CD4-positive, alpha-beta T cell treated with Interleukin-17A for 1 hour (primary cell): Measurements from ENCODE around the gene COA1.
A peak's percentile ranks its signal among the peaks of the same experiment; 100 is the strongest.
"Not testable (repeated sequence)": the region's sequence is repeated elsewhere in the genome, so short reads cannot be mapped to it uniquely, and the experiment has no call there.

Experiments
- DNase-seq: peaks from one replicate; pipeline ENCODE4 v3.0.0-alpha.2; 2020

Gene COA1

DNA sequence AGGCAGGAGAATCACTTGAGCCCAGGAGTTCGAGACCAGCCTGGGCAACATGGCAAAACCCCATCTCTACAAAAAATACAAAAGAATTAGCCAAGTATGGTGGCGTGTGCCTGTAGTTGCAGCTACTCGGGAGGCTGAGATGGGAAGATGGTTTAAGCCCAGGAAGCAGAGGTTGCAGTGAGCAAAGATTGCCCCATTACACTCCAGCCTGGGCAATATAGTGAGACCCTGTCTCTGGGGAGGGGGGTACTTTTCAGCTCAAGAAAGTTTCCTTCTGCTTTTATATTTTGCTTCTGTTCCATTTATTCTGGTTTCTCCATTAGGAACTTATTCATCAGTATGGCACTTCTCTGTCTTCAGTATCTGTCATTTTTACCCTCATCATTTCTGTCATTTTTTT, 48.6 kb downstream of the COA1 start:
- no peak for DNase-seq

DNA sequence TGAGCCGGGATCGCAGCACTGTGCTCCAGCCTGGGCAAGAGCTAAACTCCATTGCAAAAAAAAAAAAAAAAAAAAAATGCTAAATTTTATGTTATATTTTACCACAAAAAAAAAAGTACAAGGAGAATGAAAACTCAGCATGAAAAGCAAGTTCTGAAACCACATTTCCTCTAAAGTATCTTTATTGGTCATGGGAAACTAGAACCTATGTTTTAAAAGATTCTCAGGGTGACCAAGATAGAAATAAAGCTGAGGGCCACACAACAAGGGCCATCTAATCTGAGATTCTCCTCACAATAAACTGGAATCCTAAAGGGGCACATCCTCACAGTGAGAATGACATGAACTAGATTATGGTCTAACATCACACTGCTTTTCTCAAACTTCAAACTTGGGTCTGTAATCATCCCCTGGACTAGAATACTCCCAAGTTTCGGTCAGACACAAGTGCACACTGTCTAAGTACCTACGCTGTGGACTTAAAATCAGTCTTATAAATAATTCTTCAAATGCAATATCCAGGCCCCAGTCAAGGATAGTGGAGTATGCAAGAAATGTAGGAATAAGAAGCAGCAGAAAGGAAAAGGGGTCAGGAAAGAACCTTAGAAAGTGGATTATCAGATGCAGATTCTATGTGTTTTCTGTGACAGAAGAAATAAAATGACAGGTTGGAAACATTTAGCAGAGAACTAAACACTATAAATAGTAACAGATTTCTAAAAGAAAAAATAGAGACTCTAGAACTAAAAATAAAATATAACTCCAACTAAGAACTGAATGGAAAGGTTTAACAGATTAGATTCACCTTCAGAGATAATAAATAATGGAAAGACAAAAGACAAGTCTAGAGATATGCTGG, 49.9 kb downstream of the COA1 start:
- no peak for DNase-seq

DNA sequence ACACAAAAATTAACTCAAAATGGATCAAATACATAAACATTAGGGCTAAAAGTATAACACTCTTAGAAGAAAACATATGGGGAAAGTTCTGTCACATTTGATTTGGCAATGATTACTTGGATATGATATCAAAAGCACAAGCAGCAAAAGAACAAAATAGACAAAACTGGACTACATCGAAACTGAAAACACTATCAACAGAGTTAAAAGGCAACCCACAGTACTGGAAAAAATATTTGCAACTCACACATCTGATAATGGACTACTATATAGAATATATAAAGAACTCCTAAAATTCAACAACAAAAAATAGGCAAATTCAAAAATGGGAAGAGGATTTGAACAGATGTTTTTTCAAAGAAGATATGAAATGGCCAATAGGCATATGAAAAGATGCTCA, 51.0 kb downstream of the COA1 start:
- peak; percentile 26 for DNase-seq

DNA sequence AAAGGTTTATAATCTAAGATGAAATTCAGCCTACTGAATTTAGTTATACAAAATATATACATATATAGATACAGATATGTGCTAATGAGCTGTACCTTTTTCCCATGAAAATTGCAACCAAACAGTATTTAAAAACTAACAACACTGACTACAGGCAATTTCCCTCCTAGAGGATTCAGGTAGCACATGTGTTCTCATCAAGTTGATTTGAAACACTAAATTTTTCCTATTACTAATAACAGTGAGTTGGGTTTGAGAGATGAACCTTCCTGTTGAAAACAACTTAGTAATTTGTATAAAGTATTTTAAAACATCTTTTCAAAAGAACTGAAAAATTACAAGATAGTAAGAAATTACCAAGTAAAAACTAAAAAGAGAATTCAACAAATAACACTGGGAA, 51.5 kb downstream of the COA1 start:
- DNase-seq, result no peak

DNA sequence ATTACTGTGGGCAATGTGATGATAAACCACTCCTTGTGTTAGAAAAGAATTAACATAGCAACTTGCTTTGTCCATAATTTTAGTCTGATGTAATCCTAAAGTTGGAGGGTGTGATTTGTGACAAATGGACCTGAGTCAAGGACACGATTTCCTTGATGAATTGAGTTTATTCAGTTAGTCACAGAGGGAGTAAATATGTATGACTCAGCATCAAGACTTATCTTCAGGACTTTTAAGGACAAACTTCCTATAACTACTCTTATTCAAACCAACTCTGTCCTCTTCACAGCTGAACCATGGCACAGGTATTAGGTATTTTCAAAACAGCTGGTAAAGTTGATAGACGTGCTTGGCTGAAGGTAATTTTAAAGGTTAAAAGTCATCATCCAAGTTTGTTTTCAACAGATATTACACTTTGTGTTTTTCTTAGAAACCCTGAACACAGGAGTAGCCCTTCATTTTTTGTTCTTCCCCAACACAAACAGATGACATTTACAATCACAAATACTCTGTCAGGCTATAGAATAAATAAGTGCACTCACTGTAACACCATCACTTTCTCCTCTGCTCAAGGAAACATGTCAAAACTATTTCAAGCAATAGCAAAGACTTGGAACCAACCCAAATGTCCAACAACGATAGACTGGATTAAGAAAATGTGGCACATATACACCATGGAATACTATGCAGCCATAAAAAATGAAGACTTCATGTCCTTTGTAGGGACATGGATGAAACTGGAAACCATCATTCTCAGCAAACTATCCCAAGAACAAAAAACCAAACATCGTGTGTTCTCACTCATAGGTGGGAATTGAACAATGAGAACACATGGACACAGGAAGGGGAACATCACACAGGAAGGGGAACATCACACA, 54.5 kb downstream of the COA1 start:
- DNase-seq, result no peak

DNA sequence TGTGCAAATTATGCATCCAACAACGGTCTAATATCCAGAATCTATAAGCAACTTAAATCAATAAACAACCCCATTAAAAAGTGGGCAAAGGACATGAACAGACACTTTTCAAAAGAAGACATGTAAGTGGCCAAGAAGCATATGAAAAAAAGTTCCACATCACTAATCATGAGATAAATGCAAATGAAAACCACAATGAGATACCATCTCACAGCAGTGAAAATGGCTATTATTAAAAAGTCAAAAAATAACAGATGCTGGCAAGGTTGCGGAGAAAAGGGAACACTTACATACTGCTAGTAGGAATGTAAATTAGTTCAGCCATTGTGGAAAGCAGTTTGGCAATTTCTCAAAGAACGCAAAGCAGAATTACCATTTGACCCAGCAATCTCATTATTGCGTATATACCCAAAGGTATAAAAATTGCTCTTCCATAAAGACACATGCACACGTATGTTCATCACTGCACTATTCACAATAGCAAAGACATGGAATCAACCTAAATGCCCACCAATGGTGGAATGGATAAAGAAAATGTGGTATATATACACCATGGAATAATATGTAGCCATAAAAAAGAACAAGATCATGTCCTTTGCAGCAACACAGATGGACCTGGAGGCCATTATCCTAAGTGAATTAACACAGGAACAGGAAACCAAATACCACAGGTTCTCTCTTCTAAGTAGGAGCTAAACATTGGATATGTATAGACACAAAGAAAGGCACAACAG, 55.9 kb downstream of the COA1 start:
- DNase-seq, result not testable (repeated sequence)

DNA sequence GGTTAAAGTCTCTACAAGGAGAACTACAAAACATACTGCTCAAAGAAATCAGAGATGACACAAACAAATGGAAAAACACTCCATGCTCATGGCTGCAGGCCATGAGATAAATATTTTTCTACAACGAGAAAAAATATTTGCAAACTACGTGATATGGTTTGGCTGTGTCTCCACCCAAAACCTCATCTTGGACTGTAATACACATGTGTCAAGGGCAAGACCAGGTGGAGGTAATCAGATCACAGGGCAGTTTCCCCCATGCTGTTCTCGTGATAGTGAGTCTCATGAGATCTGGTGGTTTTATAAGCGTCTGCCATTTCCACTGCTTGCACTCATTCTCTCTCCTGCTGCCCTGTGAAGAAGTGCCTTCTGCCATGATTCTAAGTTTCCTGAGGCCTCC, 57.8 kb downstream of the COA1 start:
- DNase-seq, result no peak

DNA sequence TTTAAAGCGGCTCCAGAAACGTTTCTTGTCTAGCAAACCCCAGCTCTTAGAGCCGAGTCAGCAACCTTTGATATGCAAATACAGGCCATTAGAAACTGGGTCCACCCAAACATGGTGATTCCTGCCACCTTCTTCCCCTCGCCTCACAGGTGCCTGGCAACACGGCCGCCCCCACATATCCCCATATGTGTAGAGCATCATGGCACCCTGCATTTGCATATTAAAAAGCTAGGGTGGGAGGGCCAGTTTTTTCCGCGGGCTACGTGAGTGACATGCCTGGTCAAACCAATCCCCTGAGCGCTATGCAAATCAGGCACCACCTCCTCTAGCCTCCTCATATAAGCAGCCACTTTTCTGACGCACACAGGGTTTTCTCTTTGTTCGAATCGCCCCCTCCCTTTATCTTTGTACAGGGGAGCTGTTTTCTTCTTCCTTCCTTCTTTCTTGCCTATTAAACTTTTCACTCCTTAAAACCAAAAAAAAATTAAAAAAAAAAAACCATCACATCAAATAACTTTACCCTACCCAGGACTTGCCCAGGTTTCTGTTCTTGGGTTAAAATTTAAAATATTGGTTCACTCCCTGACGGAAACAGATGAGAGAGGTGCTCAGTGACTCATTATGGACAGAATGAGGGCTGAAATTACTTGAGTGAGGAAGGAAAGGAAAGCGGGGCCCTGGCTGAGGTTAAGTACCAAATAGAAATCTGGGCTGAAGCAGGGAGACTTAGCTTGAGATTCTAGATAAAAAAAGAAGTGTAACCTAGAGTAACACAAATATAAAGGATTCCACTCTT, 59.8 kb downstream of the COA1 start:
- DNase-seq, result peak; percentile 91

DNA sequence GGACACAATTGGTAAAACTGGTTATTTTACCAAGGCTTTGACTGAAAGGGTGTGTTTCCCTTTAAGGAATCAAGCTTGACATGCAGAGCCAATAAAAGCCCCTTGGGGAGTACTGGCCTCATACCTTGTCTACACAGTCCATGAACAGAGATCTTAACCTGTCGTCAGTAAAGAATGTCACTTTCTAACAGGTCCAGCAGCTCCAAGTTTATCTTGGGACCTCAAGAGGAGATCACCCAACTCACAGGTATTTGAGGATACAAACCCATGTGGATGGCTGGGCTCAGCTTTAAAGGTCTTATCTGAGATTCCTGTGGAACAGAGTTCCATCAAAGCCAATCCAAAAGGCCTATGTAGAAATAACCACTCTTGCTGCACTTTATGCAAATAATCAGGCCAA, 61.3 kb downstream of the COA1 start:
- DNase-seq, result no peak

DNA sequence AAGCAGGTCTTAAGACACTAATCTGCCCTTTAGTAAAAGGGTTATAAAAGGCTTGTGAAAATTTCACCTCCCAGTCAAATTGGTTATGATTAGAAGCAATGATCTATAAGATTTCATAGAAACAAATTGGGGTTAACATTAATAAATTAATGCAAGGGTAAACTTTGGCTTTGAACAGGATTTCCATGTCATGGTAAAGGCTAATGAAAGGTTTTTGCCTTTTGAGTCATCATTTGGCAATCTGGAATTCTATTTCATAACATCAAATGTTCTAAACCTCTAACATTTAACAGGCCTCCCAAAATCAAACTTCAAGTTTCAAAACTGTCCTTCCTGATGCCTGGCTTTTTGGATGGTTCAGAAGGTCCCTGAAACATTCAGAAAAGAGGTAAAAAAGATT, 62.4 kb downstream of the COA1 start:
- DNase-seq, result no peak

DNA sequence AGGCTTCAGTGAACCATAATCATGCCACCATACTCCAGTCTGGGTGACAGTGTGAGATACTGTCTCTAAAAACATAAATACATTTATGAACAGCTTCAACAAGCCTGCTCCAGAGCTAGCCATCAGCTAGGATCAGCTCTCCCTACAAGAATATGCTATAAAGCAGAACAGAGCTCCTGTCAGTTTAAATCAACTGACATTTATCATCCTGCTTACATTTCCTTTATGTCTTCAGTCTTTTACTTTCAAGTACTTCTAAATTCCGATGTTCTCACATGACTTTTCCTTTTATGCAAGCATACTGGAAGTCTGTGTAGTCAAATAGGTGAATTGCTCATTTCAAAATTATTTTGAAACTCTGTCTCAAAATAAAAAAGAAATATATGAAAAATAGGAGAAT, 64.6 kb downstream of the COA1 start:
- no peak for DNase-seq

DNA sequence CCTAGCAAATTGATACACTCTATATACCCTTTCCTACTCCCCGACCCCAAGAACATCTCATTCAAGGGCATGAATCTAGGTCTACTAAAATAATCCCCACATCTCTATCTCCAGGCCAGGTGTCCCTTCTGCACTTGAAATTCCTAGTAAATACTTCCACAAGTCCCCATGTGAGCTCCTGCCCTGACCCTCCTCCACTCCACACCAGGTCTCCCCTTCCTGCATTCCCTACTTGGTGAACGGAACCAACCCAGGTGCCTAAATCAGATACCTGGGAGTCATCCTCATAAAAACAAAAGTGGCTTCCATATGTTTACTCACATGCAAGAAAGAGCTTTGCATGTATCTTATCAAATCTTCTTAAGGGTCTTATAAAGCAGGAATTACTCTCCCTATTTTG, 69.2 kb downstream of the COA1 start:
- DNase-seq, result no peak

DNA sequence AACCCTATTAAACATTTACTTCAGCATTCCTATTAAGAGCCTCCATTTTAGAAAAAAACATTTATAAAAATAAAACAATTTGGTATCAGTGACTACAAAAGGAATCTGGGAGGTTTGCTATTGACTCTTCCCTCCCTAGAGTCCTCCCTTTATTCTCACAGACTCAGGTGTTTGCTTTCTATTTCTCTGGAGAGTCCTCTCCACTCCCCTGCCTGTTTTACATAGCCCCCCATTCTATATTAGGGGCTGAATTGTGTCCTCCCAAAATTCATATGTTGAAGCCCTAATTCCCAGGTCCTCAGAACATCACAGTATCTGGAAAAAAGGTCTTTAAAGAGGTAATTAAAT, 69.8 kb downstream of the COA1 start:
- no peak for DNase-seq

DNA sequence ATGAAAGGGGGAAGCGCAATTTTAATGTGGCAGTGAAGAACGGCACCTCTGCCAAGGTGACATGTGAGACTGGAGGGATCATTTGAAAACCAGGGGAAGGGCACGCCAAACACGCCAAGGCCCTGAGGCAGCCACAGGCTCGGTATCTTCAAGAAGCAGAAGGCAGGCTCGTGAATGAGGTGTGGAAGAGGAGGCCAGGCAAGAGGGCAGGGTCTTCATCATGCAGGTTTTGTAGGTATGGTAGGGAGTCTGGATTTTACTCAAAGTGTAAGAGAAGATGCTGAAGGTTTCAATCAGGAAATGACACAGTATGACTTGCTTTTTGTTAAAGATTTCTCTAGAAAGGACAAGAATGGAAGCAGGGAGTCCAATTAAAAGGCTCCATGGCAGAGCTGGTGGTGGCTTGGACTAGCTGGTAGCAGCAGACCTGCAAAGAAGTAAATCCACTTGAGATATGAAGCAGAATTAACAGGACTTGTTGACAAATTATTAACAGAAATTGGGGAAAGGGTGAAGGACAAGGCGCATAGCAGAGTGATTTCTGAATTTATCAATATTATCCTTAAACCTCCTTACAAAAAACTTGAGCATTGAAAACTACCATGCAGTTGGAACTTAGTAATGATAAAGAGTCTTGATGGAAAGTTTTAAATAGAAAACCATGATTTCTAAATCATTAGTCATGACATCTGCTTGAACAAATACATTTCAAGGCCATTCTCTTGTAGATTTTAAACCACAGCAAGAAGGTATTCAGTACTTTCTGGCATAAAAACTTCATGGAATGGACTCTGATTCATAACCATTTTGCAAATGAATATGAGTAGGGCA, 70.4 kb downstream of the COA1 start:
- DNase-seq, result no peak

DNA sequence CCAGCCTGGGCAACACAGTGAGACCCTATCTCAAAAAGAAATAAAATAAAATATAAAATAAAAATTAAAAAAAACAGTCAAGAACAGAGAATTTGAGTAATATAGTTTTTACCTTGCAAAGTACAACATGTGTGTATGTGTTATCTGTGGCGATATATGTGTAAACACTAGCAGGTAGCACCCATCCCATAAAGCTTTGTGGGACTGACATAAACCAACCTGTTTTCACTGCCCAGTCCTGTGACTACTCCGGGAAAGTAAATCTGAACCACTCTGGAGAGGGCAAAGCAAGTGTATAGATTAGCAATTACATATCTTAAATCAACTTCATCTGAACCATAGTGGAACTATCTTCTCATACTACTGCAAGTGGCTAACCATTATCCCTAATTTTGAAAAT, 72.3 kb downstream of the COA1 start:
- DNase-seq, result no peak

DNA sequence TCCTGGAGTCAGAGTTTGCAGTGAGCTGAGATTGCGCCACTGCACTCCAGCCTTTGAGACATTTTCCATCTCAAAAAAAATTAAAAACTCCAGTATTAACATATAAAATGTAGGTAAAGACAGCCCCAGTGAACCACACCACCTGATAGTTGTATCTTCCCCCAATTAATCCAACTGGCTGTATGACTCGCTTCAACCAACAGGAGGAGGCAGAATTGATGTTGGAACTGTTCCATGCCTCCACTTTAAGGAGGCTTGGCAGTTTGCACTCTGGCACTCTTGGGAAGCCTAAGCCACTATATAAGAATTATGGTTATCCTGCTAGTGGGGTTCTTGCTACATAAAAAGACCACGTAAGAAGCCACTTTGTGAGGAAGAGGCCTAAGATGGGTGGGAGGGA, 73.7 kb downstream of the COA1 start:
- DNase-seq, result no peak

DNA sequence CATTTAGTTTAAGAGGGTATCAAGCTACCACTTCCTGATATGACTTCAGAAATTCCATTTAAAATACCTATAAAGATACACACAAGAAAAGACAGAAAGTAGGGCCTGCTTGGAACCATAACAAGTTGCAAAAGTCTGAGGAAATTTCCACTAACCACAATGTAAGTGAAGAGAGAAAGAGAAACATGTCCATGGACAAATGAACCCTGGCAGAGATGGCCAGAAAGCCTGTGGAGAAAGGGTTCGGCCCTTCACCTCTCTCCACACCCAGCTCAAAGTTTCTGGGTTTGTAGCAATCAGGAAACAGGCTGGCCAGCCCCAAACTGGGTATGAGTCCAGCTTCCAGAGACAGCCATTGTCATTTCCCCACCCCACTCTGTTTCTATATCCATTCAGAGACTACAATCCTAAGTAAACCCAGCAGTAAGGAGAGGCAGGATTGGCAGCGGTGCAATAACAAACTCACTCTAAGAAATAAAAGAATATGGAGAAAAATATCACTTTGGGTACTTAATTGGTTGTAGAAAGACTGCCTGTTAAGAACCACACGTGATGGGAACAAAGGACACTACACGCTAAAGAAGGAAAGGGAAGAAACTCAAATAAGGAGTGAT, 75.3 kb downstream of the COA1 start:
- no peak for DNase-seq

DNA sequence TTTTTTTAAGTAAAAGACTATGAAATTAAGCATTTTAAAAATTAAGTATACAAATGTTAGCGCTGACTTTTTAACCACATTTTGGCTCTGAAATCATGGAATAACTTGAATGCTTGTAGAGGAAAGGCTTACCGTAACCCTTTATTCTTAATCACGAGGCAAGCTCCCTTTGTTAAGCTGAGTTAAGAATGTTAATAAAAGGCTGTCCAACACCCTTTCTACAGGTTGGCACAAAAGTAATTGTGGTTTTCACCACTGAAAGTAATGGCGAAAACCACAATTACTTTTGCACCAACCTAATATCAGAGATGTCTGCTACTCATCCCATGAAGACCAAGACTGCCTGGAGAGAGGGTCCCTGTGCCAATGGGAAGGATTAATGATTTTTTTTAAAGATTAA, 75.9 kb downstream of the COA1 start:
- DNase-seq, result no peak

DNA sequence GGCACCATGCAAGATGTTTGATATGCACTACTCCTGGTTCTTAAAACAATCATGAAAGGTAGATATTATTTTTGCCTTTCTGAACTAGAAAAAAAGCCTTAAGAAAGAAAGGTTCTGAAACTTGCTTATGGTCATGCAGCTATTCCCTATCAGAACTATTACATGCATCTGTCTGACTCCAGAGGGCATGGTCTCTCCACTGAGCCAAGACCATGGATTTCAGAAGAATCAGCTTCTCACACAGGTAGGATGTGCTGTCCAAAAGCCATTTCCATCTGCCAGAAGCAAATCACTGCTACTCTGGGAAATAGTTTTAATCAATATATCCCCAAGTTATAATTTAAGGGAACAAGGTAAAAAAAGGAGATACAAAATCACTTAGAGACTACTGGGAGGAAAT, 77.0 kb downstream of the COA1 start:
- DNase-seq, result no peak

DNA sequence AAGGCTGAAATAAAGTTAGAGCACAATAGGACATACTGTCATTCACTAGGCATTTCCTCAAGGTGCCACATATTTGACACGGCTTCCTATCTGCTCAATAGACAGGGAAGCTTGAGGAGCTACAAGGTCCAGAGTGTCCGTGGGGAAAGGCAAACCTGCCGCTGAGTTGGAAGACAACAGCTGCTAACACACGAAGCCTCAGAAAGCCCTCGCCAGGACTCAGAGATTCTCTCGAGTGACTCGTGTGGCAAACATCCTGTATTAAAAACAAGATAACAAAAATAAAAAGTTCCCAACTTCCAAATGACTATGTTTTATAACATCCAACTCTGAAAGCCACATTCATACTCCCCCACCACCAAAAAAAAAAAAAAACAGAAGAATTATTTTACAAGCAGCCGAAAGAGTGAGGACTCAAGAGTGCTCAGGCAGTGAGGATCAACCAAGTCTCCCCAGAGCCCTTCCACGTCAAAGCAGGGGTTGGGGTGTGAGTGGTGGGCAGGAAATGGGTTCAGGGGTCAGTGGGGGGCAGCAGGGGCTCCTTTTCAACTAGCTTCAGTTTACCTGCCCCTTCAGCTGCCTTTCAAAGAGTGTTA, 78.8 kb downstream of the COA1 start:
- peak; percentile 39 for DNase-seq

DNA sequence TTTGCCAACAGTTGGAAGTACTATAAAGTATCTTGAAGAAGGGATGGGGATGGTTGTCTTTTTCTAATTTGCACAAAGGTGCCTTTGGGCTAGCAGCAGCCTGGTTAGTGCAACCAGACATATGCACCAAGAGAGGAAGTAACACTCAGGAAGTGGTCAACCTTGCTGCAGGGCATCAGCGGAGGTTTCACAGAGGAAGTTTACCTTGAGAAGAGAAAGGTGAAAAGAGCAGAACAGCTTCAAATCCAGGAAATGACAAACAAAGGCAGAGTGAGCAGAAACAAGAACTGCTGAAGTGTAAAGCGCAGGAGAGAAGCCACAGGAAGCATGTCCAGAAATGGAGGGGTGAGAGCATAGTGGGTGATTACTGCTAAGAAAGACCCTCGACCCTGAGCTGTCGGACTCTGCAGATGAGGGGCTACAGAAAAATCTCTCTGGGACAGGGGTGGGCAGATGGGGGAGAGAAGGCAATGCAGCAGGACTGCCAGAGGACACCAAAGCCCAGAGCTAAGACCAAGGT, 79.5 kb downstream of the COA1 start:
- peak; percentile 90 for DNase-seq
